SK-N-SH treated with all-trans-retinoic acid at 6 μM for 48 hours (cell line): ENCODE measurements around the gene MESP1.
A peak's percentile ranks its signal among the peaks of the same experiment; 100 is the strongest.
"Not testable (repeated sequence)": the region's sequence is repeated elsewhere in the genome, so short reads cannot be mapped to it uniquely, and the experiment has no call there.

Experiments
- ATAC-seq: fragments of 200-7000 bp; cut with Tn5 transposase; 3 replicates; pipeline ENCODE4 v1.9.1; 2020; ENCODE audit warnings: mild to moderate bottlenecking, moderate library complexity
- ARNTL ChIP-seq: fragments of 450-650 bp; formaldehyde crosslinking; IDR thresholded peaks from 2 replicates; pipeline ENCODE4 v1.5.0; 2020; ENCODE audit warnings: low read depth, mild to moderate bottlenecking, moderate library complexity, borderline replicate concordance
- BACH2 ChIP-seq: fragments of 250-450 bp; sonication (Bioruptor Pico); IDR thresholded peaks from 2 replicates; pipeline ENCODE4 v1.9.0; 2021; ENCODE audit warnings: mild to moderate bottlenecking, borderline replicate concordance
- CSDC2 ChIP-seq: fragments of 250-450 bp; sonication (Bioruptor Pico); IDR thresholded peaks from 2 replicates; pipeline ENCODE4 v1.5.0; 2020; ENCODE audit warnings: mild to moderate bottlenecking, moderate library complexity
- CSRNP3 ChIP-seq: fragments of 250-450 bp; sonication (Bioruptor Pico); IDR thresholded peaks from 2 replicates; pipeline ENCODE4 v1.5.1; 2021; ENCODE audit warnings: mild to moderate bottlenecking, moderate library complexity
- GLIS3 ChIP-seq: fragments of 250-450 bp; sonication (Bioruptor Pico); IDR thresholded peaks from 2 replicates; pipeline ENCODE4 v1.5.0; 2020; ENCODE audit warnings: mild to moderate bottlenecking, moderate library complexity
- ISL1 ChIP-seq: fragments of 250-450 bp; sonication (Bioruptor Pico); IDR thresholded peaks from 2 replicates; pipeline ENCODE4 v2.1.2; 2022; ENCODE audit warnings: mild to moderate bottlenecking, moderate library complexity
- OSR1 ChIP-seq: fragments of 250-450 bp; sonication (Bioruptor Pico); IDR thresholded peaks from 2 replicates; pipeline ENCODE4 v1.8.0; 2022; ENCODE audit warnings: moderate library complexity, mild to moderate bottlenecking, inconsistent platforms
- PPARA ChIP-seq: fragments of 250-450 bp; sonication (Bioruptor Pico); IDR thresholded peaks from 2 replicates; pipeline ENCODE4 v1.5.0; 2020; ENCODE audit warnings: mild to moderate bottlenecking, borderline replicate concordance
- RARB ChIP-seq: fragments of 250-450 bp; sonication (Bioruptor Pico); IDR thresholded peaks from 2 replicates; pipeline ENCODE4 v1.8.0; 2021; ENCODE audit warnings: mild to moderate bottlenecking, moderate library complexity
- SNAI2 ChIP-seq: fragments of 250-450 bp; sonication (Bioruptor Pico); IDR thresholded peaks from 2 replicates; pipeline ENCODE4 v1.5.0; 2020; ENCODE audit warnings: mild to moderate bottlenecking, moderate library complexity
- TCF4 ChIP-seq: fragments of 250-450 bp; sonication (Bioruptor Pico); IDR thresholded peaks from 2 replicates; pipeline ENCODE4 v1.8.0; 2021; ENCODE audit warnings: mild to moderate bottlenecking, moderate library complexity, borderline replicate concordance
- TOX ChIP-seq: fragments of 250-450 bp; sonication (Bioruptor Pico); IDR thresholded peaks from 2 replicates; pipeline ENCODE4 v1.8.0; 2021; ENCODE audit warnings: mild to moderate bottlenecking, moderate library complexity, borderline replicate concordance
- TSHZ2 ChIP-seq: fragments of 250-450 bp; sonication (Bioruptor Pico); IDR thresholded peaks from 2 replicates; pipeline ENCODE4 v1.5.0; 2020; ENCODE audit warnings: mild to moderate bottlenecking, moderate library complexity
- ZC3H10 ChIP-seq: fragments of 250-450 bp; sonication (Bioruptor Pico); IDR thresholded peaks from 2 replicates; pipeline ENCODE4 v1.5.1; 2021; ENCODE audit warnings: mild to moderate bottlenecking, moderate library complexity
- ZNF565 ChIP-seq: fragments of 450-650 bp; formaldehyde crosslinking; conservative IDR thresholded peaks from 2 replicates; pipeline ENCODE4 v1.5.0; 2020; ENCODE audit warnings: low read depth, mild to moderate bottlenecking, moderate library complexity
- ZNF70 ChIP-seq: fragments of 450-650 bp; formaldehyde crosslinking; IDR thresholded peaks from 2 replicates; pipeline ENCODE4 v1.5.0; 2020; ENCODE audit warnings: mild to moderate bottlenecking, moderate library complexity
- ZNF8 ChIP-seq: fragments of 450-650 bp; formaldehyde crosslinking; IDR thresholded peaks from 2 replicates; pipeline ENCODE4 v1.5.0; 2020; ENCODE audit warnings: mild to moderate bottlenecking, moderate library complexity
- TF ChIP-seq, protein P1 (sequence below): fragments of 250-450 bp; sonication (Bioruptor Pico); IDR thresholded peaks from 2 replicates; pipeline ENCODE4 v1.5.1; 2020; ENCODE audit warnings: low read depth, mild to moderate bottlenecking, moderate library complexity

The MESP1 gene

GRCh38 chr15:89783861-89784685 lies 33.0 kb upstream of the MESP1 start:
- TF ChIP-seq RARB = no peak
- no peak for TF ChIP-seq BACH2 (CRISPR knock-in tag)
- ATAC-seq = no peak

GRCh38 chr15:89783111-89783860 lies 32.2 kb upstream of the MESP1 start:
- ATAC-seq = no peak
- TF ChIP-seq SNAI2 (no peak), CSRNP3 (CRISPR knock-in tag) (no peak), TCF4 (CRISPR knock-in tag) (no peak), TSHZ2 (CRISPR knock-in tag) (no peak), ARNTL (CRISPR knock-in tag) (no peak), RARB (no peak), CSDC2 (CRISPR knock-in tag) (no peak), GLIS3 (no peak), ZNF70 (no peak), ISL1 (CRISPR knock-in tag) (no peak), ZNF8 (CRISPR knock-in tag) (no peak)
- TF ChIP-seq, protein P1, sequence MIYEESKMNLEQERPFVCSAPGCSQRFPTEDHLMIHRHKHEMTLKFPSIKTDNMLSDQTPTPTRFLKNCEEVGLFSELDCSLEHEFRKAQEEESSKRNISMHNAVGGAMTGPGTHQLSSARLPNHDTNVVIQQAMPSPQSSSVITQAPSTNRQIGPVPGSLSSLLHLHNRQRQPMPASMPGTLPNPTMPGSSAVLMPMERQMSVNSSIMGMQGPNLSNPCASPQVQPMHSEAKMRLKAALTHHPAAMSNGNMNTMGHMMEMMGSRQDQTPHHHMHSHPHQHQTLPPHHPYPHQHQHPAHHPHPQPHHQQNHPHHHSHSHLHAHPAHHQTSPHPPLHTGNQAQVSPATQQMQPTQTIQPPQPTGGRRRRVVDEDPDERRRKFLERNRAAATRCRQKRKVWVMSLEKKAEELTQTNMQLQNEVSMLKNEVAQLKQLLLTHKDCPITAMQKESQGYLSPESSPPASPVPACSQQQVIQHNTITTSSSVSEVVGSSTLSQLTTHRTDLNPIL = no peak

GRCh38 chr15:89782619-89782950 lies 31.5 kb upstream of the MESP1 start:
- not testable (repeated sequence) for ATAC-seq

GRCh38 chr15:89781891-89782618 lies 31.0 kb upstream of the MESP1 start:
- TF ChIP-seq PPARA (CRISPR knock-in tag) (no peak), GLIS3 (no peak), OSR1 (CRISPR knock-in tag) (peak; percentile 71; the same call in 1 of the 2 replicates), ZNF565 (CRISPR knock-in tag) (no peak), TOX (CRISPR knock-in tag) (no peak), BACH2 (CRISPR knock-in tag) (no peak), CSDC2 (CRISPR knock-in tag) (0 out of 2 replicates have a peak, but pooled peaks have one; percentile 50), ZC3H10 (CRISPR knock-in tag) (no peak), CSRNP3 (CRISPR knock-in tag) (no peak)
- ATAC-seq = peak; percentile 55
